GM21447 (cell line): ENCODE results near the gene LMNB1.

ENCODE experiments used
- ATAC-seq: cut with Tn5 transposase; IDR thresholded peaks from one replicate; pipeline ENCODE4 v1.9.1; 2021; ENCODE audit not compliant: unreplicated experiment

Gene LMNB1

DNA sequence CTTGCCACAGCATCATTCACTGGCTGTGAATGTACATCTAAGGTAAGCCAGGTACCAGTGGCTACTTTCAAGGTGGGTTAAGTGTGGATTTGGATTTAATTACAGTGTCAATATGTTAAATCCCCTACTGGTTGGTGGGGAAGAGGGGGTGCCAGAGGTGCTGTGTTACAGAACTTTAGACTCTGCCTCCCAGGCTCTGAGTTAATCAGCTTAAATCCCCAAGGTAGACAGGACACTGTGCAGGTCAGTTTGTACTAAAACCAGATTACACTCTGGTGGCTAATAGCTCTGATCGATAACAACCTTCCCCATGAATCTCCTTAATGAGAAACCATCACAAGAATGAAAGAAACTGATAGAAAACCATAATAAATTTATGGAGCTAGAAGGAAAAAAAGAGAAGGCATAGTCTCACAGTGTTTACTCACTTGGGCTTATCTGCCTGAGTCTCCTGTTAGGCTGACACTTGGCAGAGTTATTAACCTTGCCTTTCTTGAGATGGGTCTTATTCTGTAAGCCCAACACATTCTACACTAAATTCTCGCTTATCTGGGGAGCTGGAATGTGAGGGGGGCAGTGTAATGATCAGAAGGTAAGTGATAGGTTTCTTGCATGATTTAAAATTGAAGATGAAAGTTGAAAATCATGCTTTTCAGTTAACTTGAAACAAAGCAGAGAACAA lies 106.8 kb downstream of the LMNB1 start:
- ATAC-seq, result no peak

DNA sequence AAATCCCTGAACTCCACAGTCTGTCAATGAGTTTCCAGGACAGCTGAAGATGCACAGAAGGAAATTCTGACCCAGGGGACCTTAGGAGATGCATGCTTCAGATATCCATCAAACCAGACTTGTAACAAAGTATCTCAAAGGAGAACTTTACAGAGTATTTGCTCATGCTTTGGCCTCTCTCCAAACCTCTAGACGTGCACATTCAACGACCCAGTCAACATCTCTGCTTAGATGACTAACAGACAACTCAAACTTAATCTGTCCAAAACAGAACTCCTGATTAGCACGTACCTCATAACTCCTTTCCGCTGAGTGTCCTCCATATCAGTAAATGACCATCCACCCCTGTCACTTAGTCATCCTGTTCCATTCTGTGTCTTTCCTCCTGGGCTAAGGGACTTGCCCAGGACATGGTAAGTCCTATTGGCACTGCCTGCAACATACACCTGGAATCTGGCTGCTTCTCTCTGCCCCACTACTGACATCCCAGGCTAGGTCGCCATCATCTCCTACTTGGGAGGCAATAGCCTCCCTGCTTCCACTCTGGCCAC lies 107.4 kb downstream of the LMNB1 start:
- ATAC-seq, result no peak
